HCT116 (cell line): Measurements from ENCODE around the gene GPT2. TPM values are rescaled to one million over a fixed set of nuclear protein-coding genes. Genes with fewer than 3 reads are reported as not detected.

ENCODE experiments used
- ATAC-seq: fragments of 200-7000 bp; cut with Tn5 transposase; 2 replicates; pipeline ENCODE4 v1.9.1; 2020; ENCODE audit warnings: mild to moderate bottlenecking, moderate library complexity
- BruUV-seq: library from RNA; stranded (reverse); fragments of 400-500 nt; replicated peaks from 2 replicates; lab custom pipeline; 2021; lab: Mats Ljungman, UMichigan
- CTCF ChIA-PET: fragments of 300-600 bp; sonication (Branson Sonifier 250); formaldehyde crosslinking; loops from one replicate; lab custom pipeline; 2021; ENCODE audit warnings: antibody characterized with exemption; lab: Charles Lee
- POLR2A ChIA-PET: fragments of 300-600, 350-600 bp; sonication (Branson Sonifier 250); formaldehyde crosslinking; loops from one replicate; lab custom pipeline; 2021; ENCODE audit warnings: antibody characterized with exemption; lab: Charles Lee
- RAD21 ChIA-PET, 2 experiments: fragments of 300-600 bp; sonication (Branson Sonifier 250); formaldehyde crosslinking; loops; one replicate each; lab custom pipeline; 2023; ENCODE audit warnings: low total read pairs in 2 of 2; ENCODE audit not compliant: uncharacterized antibody in 2 of 2, unreplicated experiment in 2 of 2, low non-redundant PET in 1 of 2; lab: Charles Lee
- DNase-seq: peaks from one replicate; pipeline ENCODE4 v3.0.0-alpha.2; 2010; ENCODE audit warnings: low read depth, low spot score
- H2AFZ ChIP-seq: fragments of 200-600 bp; shearing (Covaris generic), sonication (generic); 2 replicates; pipeline ENCODE4 v1.6.1; 2017; ENCODE audit warnings: low read depth, mixed run types, mixed read lengths, antibody characterized with exemption, low read length; ENCODE audit not compliant: poor library complexity, severe bottlenecking
- H3K27ac ChIP-seq: 2 replicates; pipeline ENCODE4 v1.5.1; 2012; ENCODE audit warnings: low read depth, low read length
- H3K27me3 ChIP-seq: fragments of 200-600 bp; sonication (generic); 2 replicates; pipeline ENCODE4 v1.6.1; 2016; ENCODE audit warnings: mixed run types, low read length, mixed read lengths; ENCODE audit not compliant: insufficient read depth
- H3K36me3 ChIP-seq, 2 experiments: fragments of 200-500 bp in 1 of 2; fragments of 200-600 bp in 1 of 2; sonication (Bioruptor generic) in 1 of 2; sonication (generic) in 1 of 2; 2 replicates each; pipeline versions ENCODE4 v1.5.1 to v1.6.1; 2014 to 2016; ENCODE audit warnings: low read length in 2 of 2, inconsistent platforms in 1 of 2, mixed read lengths in 1 of 2, mixed run types in 1 of 2; ENCODE audit not compliant: insufficient read depth in 2 of 2, control insufficient read depth in 1 of 2
- H3K4me1 ChIP-seq, 2 experiments: fragments of 200-600 bp in 1 of 2; sonication (generic) in 1 of 2; 2 replicates each; pipeline versions ENCODE4 v1.5.1 to v1.6.1; 2012 to 2017; ENCODE audit warnings: low read length in 2 of 2, inconsistent platforms in 1 of 2, mild to moderate bottlenecking in 1 of 2, mixed read lengths in 1 of 2, mixed run types in 1 of 2, moderate library complexity in 1 of 2; ENCODE audit not compliant: insufficient read depth in 2 of 2, control insufficient read depth in 1 of 2
- H3K4me2 ChIP-seq: fragments of 200-600 bp; sonication (generic); 2 replicates; pipeline ENCODE4 v1.6.1; 2017; ENCODE audit warnings: mixed run types, low read length, mixed read lengths
- H3K4me3 ChIP-seq, 2 experiments: fragments of 200-600 bp in 1 of 2; sonication (generic) in 1 of 2; replicated peaks in 1 of 2; 2 replicates each; pipeline ENCODE4 v1.5.1; 2011 to 2016; ENCODE audit warnings: low read length in 2 of 2, control low read depth in 1 of 2, low read depth in 1 of 2, mild to moderate bottlenecking in 1 of 2, mixed read lengths in 1 of 2, mixed run types in 1 of 2
- H3K79me2 ChIP-seq: fragments of 200-600 bp; sonication (generic); 2 replicates; pipeline ENCODE4 v1.6.1; 2017; ENCODE audit warnings: mild to moderate bottlenecking, mixed run types, low read length, moderate library complexity, mixed read lengths; ENCODE audit not compliant: insufficient read depth
- H3K9ac ChIP-seq: fragments of 200-600 bp; sonication (generic); 2 replicates; pipeline ENCODE4 v1.6.1; 2016; ENCODE audit warnings: low read length, mixed read lengths
- H3K9me2 ChIP-seq: fragments of 200-600 bp; sonication (generic), shearing (Covaris generic); 2 replicates; pipeline ENCODE4 v1.6.1; 2017; ENCODE audit warnings: mixed run types, mild to moderate bottlenecking, moderate library complexity; ENCODE audit not compliant: insufficient read depth
- H3K9me3 ChIP-seq, 2 experiments: fragments of 200-500 bp in 1 of 2; fragments of 200-600 bp in 1 of 2; sonication (Bioruptor generic) in 1 of 2; sonication (generic) in 1 of 2; 2 replicates each; pipeline ENCODE4 v1.6.1; 2014 to 2017; ENCODE audit warnings: low read length in 2 of 2, mixed read lengths in 2 of 2, inconsistent platforms in 1 of 2, low read depth in 1 of 2, mild to moderate bottlenecking in 1 of 2, mixed run types in 1 of 2, moderate library complexity in 1 of 2; ENCODE audit not compliant: control insufficient read depth in 1 of 2, insufficient read depth in 1 of 2
- H4K20me1 ChIP-seq: fragments of 200-600 bp; sonication (generic), shearing (Covaris generic); 2 replicates; pipeline ENCODE4 v1.6.1; 2017; ENCODE audit warnings: mixed run types, mild to moderate bottlenecking, moderate library complexity; ENCODE audit not compliant: insufficient read depth
- EGR1 ChIP-seq: IDR thresholded peaks from 2 replicates; pipeline ENCODE4 v1.6.1; 2012; ENCODE audit warnings: low read depth
- ELF1 ChIP-seq: IDR thresholded peaks from 2 replicates; pipeline ENCODE4 v1.6.1; 2012; ENCODE audit warnings: low read depth, borderline replicate concordance
- EZH2 ChIP-seq: fragments of 200-600 bp; sonication (generic); IDR thresholded peaks from 2 replicates; pipeline ENCODE4 v1.6.1; 2017; ENCODE audit warnings: antibody characterized with exemption, mixed run types
- EZH2phosphoT487 ChIP-seq: fragments of 200-600 bp; IDR thresholded peaks from 2 replicates; pipeline ENCODE4 v1.6.1; 2018; ENCODE audit warnings: antibody characterized with exemption, borderline replicate concordance
- JUND ChIP-seq: IDR thresholded peaks from 2 replicates; pipeline ENCODE4 v1.6.1; 2012
- POLR2A ChIP-seq: IDR thresholded peaks from 2 replicates; pipeline ENCODE4 v1.7.0; 2011; ENCODE audit warnings: borderline replicate concordance; ENCODE audit not compliant: insufficient read depth, insufficient read length; ENCODE audit errors: extremely low read depth
- POLR2AphosphoS5 ChIP-seq: IDR thresholded peaks from 2 replicates; pipeline ENCODE4 v1.6.1; 2011; ENCODE audit warnings: mild to moderate bottlenecking, low read depth, low read length, moderate library complexity
- SP1 ChIP-seq: IDR thresholded peaks from 2 replicates; pipeline ENCODE4 v1.6.1; 2012; ENCODE audit warnings: low read depth
- TCF7L2 ChIP-seq: IDR thresholded peaks from 2 replicates; pipeline ENCODE4 v1.7.0; 2011; ENCODE audit warnings: borderline replicate concordance, inconsistent platforms; ENCODE audit not compliant: insufficient read depth, insufficient read length; ENCODE audit errors: extremely low read depth
- YY1 ChIP-seq: IDR thresholded peaks from 2 replicates; pipeline ENCODE4 v1.6.1; 2011; ENCODE audit warnings: low read length, low read depth, moderate library complexity, mild to moderate bottlenecking; ENCODE audit not compliant: insufficient replicate concordance; ENCODE audit errors: extremely low read depth
- intact Hi-C: fragments of 100-400 bp; cut with micrococcal nuclease; formaldehyde crosslinking; loops from 2 replicates; pipeline ENCODE4 v1.10.0; 2022
- total RNA-seq: library from RNA; stranded (reverse); gene quantifications from one replicate; pipeline ENCODE4 v1.2.1, GENCODE V29; 2021; ENCODE audit not compliant: unreplicated experiment
- TF ChIP-seq, protein P1 (sequence below): IDR thresholded peaks from 2 replicates; pipeline ENCODE4 v1.6.1; 2012
- TF ChIP-seq, protein P2 (sequence below): IDR thresholded peaks from 2 replicates; pipeline ENCODE4 v1.6.1; 2012

GPT2 gene
- total RNA-seq, 1 experiment from 2014 or later: 50.6 TPM

GRCh38 chr16:46920402-46921068, 36.4 kb downstream of the GPT2 start:
- peak overlapping the region; percentile 5; the same call in 1 of the 2 replicates for H3K27ac ChIP-seq
- no peaks in the 10 kb centered on the region for H3K27me3 ChIP-seq
- H3K36me3 ChIP-seq: peaks cover 8% of the 10 kb centered on the region in 2 experiments; a peak in 3 of 4 replicates
- ChIA-PET POLR2A (no interaction called here), RAD21 (no interaction called here)
- peak overlapping the region; percentile 49 for H3K4me2 ChIP-seq
- H3K9me3 ChIP-seq: no peaks in the 10 kb centered on the region
- peak; percentile 10 for DNase-seq
- BruUV-seq: no TSS peak
- H3K79me2 ChIP-seq: no peaks in the 10 kb centered on the region
- ATAC-seq: peak; percentile 73
- TF ChIP-seq EZH2phosphoT487 (no peak), POLR2A (no peak), SP1 (peak; percentile 59), POLR2AphosphoS5 (no peak), EZH2 (no peak), EGR1 (no peak), TCF7L2 (peak; percentile 68), ELF1 (no peak), JUND (peak; percentile 30; the same call in 1 of the 2 replicates), YY1 (peak; percentile 14)
- TF ChIP-seq, protein P1, sequence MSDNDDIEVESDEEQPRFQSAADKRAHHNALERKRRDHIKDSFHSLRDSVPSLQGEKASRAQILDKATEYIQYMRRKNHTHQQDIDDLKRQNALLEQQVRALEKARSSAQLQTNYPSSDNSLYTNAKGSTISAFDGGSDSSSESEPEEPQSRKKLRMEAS: no peak
- TF ChIP-seq, protein P2, sequence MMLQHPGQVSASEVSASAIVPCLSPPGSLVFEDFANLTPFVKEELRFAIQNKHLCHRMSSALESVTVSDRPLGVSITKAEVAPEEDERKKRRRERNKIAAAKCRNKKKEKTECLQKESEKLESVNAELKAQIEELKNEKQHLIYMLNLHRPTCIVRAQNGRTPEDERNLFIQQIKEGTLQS: no peak
- TF ChIP-seq, all 23 proteins: peak for 4
- CTCF ChIA-PET: interaction anchor here (1.3 to 2.3 kb wide), 2 partner anchors 12 to 67 kb away, joined by 8 to 10 read pairs; no protein-coding TSS in a partner anchor
- peaks cover 19 to 31% of the 10 kb centered on the region in 2 experiments for H3K4me1 ChIP-seq
- peak overlapping the region in 1 of 2 experiments; percentile 10; a peak in 1 of 4 replicates for H3K4me3 ChIP-seq
- H4K20me1 ChIP-seq: no peaks in the 10 kb centered on the region
- intact Hi-C loops: no loop called here
- no peaks in the 10 kb centered on the region for H3K9me2 ChIP-seq
- no peak overlapping the region for H3K9ac ChIP-seq
- no peak overlapping the region for H2AFZ ChIP-seq
